G401 (cell line): Measurements from ENCODE around the gene SNORC. TPM values are rescaled to one million over a fixed set of nuclear protein-coding genes. Genes with fewer than 3 reads are reported as not detected.
A peak's percentile ranks its signal among the peaks of the same experiment; 100 is the strongest.

Source experiments
- DNase-seq: peaks from one replicate; pipeline ENCODE4 v3.0.0-alpha.2; 2015; ENCODE audit warnings: low spot score
- in situ Hi-C: cut with HindIII; loops from 2 replicates; pipeline ENCODE4 v1.10.0; 2016; ENCODE audit warnings: low sequenced_read_pairs, mixed read lengths
- total RNA-seq: library from RNA; depleted of rRNA; stranded (reverse); fragments of >200 nt; shearing (Covaris generic); gene quantifications from 2 replicates; pipeline ENCODE4 v1.2.3, GENCODE V29; 2014; rRNA removed

The SNORC gene
- total RNA-seq, 1 experiment from 2014 or later, result 0.03 TPM

GRCh38 chr2:232911712-232912277, 41.7 kb downstream of the SNORC start:
- no peak for DNase-seq
- in situ Hi-C loops, result no loop called here

GRCh38 chr2:232913903-232914302, 43.8 kb downstream of the SNORC start:
- no peak for DNase-seq
- in situ Hi-C loops, result no loop called here

- no peak for DNase-seq
- in situ Hi-C loops, result no loop called here
These were observed 49.1 kb downstream of the SNORC start for GRCh38 chr2:232919141-232919540.

GRCh38 chr2:232920055-232920454, 50.0 kb downstream of the SNORC start:
- no peak for DNase-seq
- in situ Hi-C loops, result no loop called here

GRCh38 chr2:232920760-232921159, 50.7 kb downstream of the SNORC start:
- in situ Hi-C loops, result no loop called here

GRCh38 chr2:232924433-232924832, 54.4 kb downstream of the SNORC start:
- DNase-seq, result no peak
- in situ Hi-C loops, result no loop called here

More at GRCh38 chr2:232920760-232921159, 50.7 kb downstream of the SNORC start:
- DNase-seq, result no peak

- DNase-seq, result no peak
These were observed 55.2 kb downstream of the SNORC start for GRCh38 chr2:232925153-232925820.

GRCh38 chr2:232925821-232926156, 55.7 kb downstream of the SNORC start:
- in situ Hi-C loops, result no loop called here
- no peak for DNase-seq

More at GRCh38 chr2:232925153-232925820, 55.2 kb downstream of the SNORC start:
- in situ Hi-C loops, result no loop called here

- in situ Hi-C loops, result no loop called here
- no peak for DNase-seq
These were observed 56.4 kb downstream of the SNORC start for GRCh38 chr2:232926431-232926939.

- in situ Hi-C loops, result no loop called here
- DNase-seq, result no peak
These were observed 57.1 kb downstream of the SNORC start for GRCh38 chr2:232927032-232927792.

GRCh38 chr2:232927793-232928550, 57.9 kb downstream of the SNORC start:
- in situ Hi-C loops, result no loop called here
- peak; percentile 3 for DNase-seq

Other genes starting within 250 kb of the SNORC start
- gene EFHD1, start 236.7 kb upstream of the SNORC start, total RNA-seq, result 2.4 and 4.2 TPM in 2 replicates
- 26.7 and 33.3 TPM in 2 replicates for gene GIGYF2, start 172.9 kb upstream of the SNORC start, total RNA-seq
- gene KCNJ13, start 93.7 kb upstream of the SNORC start, total RNA-seq, result not detected in 2 replicates
- gene NGEF, start 143.0 kb downstream of the SNORC start, total RNA-seq, result 0.31 and 0.75 TPM in 2 replicates
- gene NEU2, start 162.4 kb downstream of the SNORC start, total RNA-seq, result not detected in 2 replicates
- 1.3 and 5.1 TPM in 2 replicates for gene INPP5D, start 190.1 kb downstream of the SNORC start, total RNA-seq